H9 (cell line): Measurements from ENCODE around the gene BMP8A. TPM values are rescaled to one million over a fixed set of nuclear protein-coding genes. Genes with fewer than 3 reads are reported as not detected.

Source experiments
- DNase-seq: peaks from one replicate; pipeline ENCODE4 v3.0.0-alpha.2; 2017
- H2AFZ ChIP-seq: one replicate; pipeline ENCODE4 v1.6.1; 2013; ENCODE audit warnings: mild to moderate bottlenecking, low read length, control low read depth, moderate library complexity
- H2AK5ac ChIP-seq: 2 replicates; pipeline ENCODE4 v1.6.1; 2013; ENCODE audit warnings: low read length, control low read depth, mixed read lengths; ENCODE audit not compliant: insufficient read length
- H2BK120ac ChIP-seq: one replicate; pipeline ENCODE4 v1.6.1; 2013; ENCODE audit warnings: low read depth, mild to moderate bottlenecking, low read length, control low read depth, inconsistent platforms; ENCODE audit not compliant: poor library complexity, severe bottlenecking
- H2BK12ac ChIP-seq: 2 replicates; pipeline ENCODE4 v1.6.1; 2013; ENCODE audit warnings: low read length, control low read depth, mixed read lengths, low read depth; ENCODE audit not compliant: insufficient read length
- H2BK15ac ChIP-seq: 2 replicates; pipeline ENCODE4 v1.6.1; 2013; ENCODE audit warnings: low read depth, low read length, control low read depth
- H2BK20ac ChIP-seq: one replicate; pipeline ENCODE4 v1.6.1; 2013; ENCODE audit warnings: low read depth, mild to moderate bottlenecking, low read length, control low read depth, inconsistent platforms; ENCODE audit not compliant: poor library complexity, severe bottlenecking
- H2BK5ac ChIP-seq: 2 replicates; pipeline ENCODE4 v1.6.1; 2013; ENCODE audit warnings: low read length, control low read depth, mixed read lengths; ENCODE audit not compliant: insufficient read length
- H3K14ac ChIP-seq: 2 replicates; pipeline ENCODE4 v1.6.1; 2013; ENCODE audit warnings: low read length, control low read depth; ENCODE audit not compliant: insufficient read depth
- H3K18ac ChIP-seq: 2 replicates; pipeline ENCODE4 v1.6.1; 2013; ENCODE audit warnings: low read depth, mild to moderate bottlenecking, mixed read lengths, low read length, control low read depth; ENCODE audit not compliant: insufficient read length
- H3K23ac ChIP-seq: 2 replicates; pipeline ENCODE4 v1.6.1; 2013; ENCODE audit warnings: low read length, control low read depth, mixed read lengths, low read depth; ENCODE audit not compliant: insufficient read length
- H3K23me2 ChIP-seq: 2 replicates; pipeline ENCODE4 v1.6.1; 2013; ENCODE audit warnings: low read depth, mild to moderate bottlenecking, mixed read lengths, low read length, control low read depth; ENCODE audit not compliant: insufficient read length, poor library complexity, severe bottlenecking
- H3K27ac ChIP-seq: 2 replicates; pipeline ENCODE4 v1.5.1; 2013; ENCODE audit warnings: low read length, control low read depth, mixed read lengths, low read depth; ENCODE audit not compliant: insufficient read length
- H3K27me3 ChIP-seq: 2 replicates; pipeline ENCODE4 v1.6.1; 2013; ENCODE audit warnings: low read length, control low read depth, inconsistent platforms; ENCODE audit not compliant: insufficient read depth
- H3K4ac ChIP-seq: 2 replicates; pipeline ENCODE4 v1.6.1; 2013; ENCODE audit warnings: low read depth, mild to moderate bottlenecking, control low read depth, inconsistent platforms, low read length, moderate library complexity
- H3K4me1 ChIP-seq: 2 replicates; pipeline ENCODE4 v1.6.1; 2013; ENCODE audit warnings: low read length, control low read depth, inconsistent platforms; ENCODE audit not compliant: insufficient read depth
- H3K4me2 ChIP-seq: 2 replicates; pipeline ENCODE4 v1.6.1; 2013; ENCODE audit warnings: low read length, control low read depth, mixed read lengths; ENCODE audit not compliant: insufficient read length, insufficient read depth
- H3K56ac ChIP-seq: 2 replicates; pipeline ENCODE4 v1.6.1; 2013; ENCODE audit warnings: low read depth, mild to moderate bottlenecking, mixed read lengths, low read length, control low read depth; ENCODE audit not compliant: insufficient read length
- H3K79me1 ChIP-seq: 2 replicates; pipeline ENCODE4 v1.6.1; 2013; ENCODE audit warnings: low read depth, mild to moderate bottlenecking, moderate library complexity, low read length, control low read depth, inconsistent platforms; ENCODE audit not compliant: insufficient read depth, poor library complexity, severe bottlenecking
- H3K79me2 ChIP-seq: 2 replicates; pipeline ENCODE4 v1.6.1; 2013; ENCODE audit warnings: low read length, control low read depth, inconsistent platforms; ENCODE audit not compliant: insufficient read depth
- H3K9ac ChIP-seq: 2 replicates; pipeline ENCODE4 v1.6.1; 2013; ENCODE audit warnings: low read length, control low read depth, mixed read lengths; ENCODE audit not compliant: insufficient read length; ENCODE audit errors: extremely low read depth
- H3K9me3 ChIP-seq: one replicate; pipeline ENCODE4 v1.6.1; 2013; ENCODE audit warnings: low read depth, low read length, inconsistent platforms; ENCODE audit not compliant: control insufficient read depth
- H3T11ph ChIP-seq: one replicate; pipeline ENCODE4 v1.6.1; 2013; ENCODE audit warnings: mild to moderate bottlenecking, low read length, control low read depth, inconsistent platforms
- H4K20me1 ChIP-seq: one replicate; pipeline ENCODE4 v1.6.1; 2013; ENCODE audit not compliant: control insufficient read depth, insufficient read length, insufficient read depth
- H4K5ac ChIP-seq: 2 replicates; pipeline ENCODE4 v1.6.1; 2013; ENCODE audit warnings: low read depth, mild to moderate bottlenecking, mixed read lengths, low read length, control low read depth; ENCODE audit not compliant: insufficient read length
- H4K8ac ChIP-seq: replicated peaks from 2 replicates; pipeline ENCODE4 v1.6.1; 2013; ENCODE audit warnings: low read length, control low read depth, mixed read lengths, low read depth; ENCODE audit not compliant: insufficient read length
- H4K91ac ChIP-seq: 2 replicates; pipeline ENCODE4 v1.6.1; 2013; ENCODE audit warnings: low read depth, mild to moderate bottlenecking, moderate library complexity, mixed read lengths, low read length, control low read depth; ENCODE audit not compliant: insufficient read length
- H3K27ac Mint-ChIP-seq, 3 experiments: 2 replicates in 2 of 3; 3 replicates in 1 of 3; pipeline ENCODE4 v1.8.0; 2020 to 2021; ENCODE audit warnings: mixed read lengths in 3 of 3, mild to moderate bottlenecking in 1 of 3, moderate library complexity in 1 of 3
- H3K27me3 Mint-ChIP-seq: 2 replicates; pipeline ENCODE4 v1.8.0; 2021; ENCODE audit warnings: low read depth, mild to moderate bottlenecking, moderate library complexity, mixed read lengths
- H3K36me3 Mint-ChIP-seq, 3 experiments: 2 replicates in 2 of 3; 3 replicates in 1 of 3; pipeline ENCODE4 v1.8.0; 2020 to 2021; ENCODE audit warnings: low read depth in 3 of 3, mixed read lengths in 3 of 3; ENCODE audit not compliant: insufficient read depth in 1 of 3
- H3K4me1 Mint-ChIP-seq, 2 experiments: 2 replicates each; pipeline ENCODE4 v1.8.0; 2020; ENCODE audit warnings: mixed read lengths in 2 of 2
- H3K4me3 Mint-ChIP-seq, 2 experiments: 2 replicates in 1 of 2; 3 replicates in 1 of 2; pipeline ENCODE4 v1.8.0; 2020 to 2021; ENCODE audit warnings: mild to moderate bottlenecking in 2 of 2, mixed read lengths in 2 of 2, moderate library complexity in 1 of 2
- H3K9me3 Mint-ChIP-seq, 2 experiments: 2 replicates in 1 of 2; 3 replicates in 1 of 2; pipeline ENCODE4 v1.8.0; 2020; ENCODE audit warnings: mild to moderate bottlenecking in 2 of 2, mixed read lengths in 2 of 2, moderate library complexity in 1 of 2
- WGBS: extraction: QIAGEN DNeasy Blood & Tissue Kit; methylation state at CpG from one replicate; pipeline ENCODE4 v1.1.7; 2013; ENCODE audit warnings: missing lambda C conversion rate, low lambda C conversion rate, mixed read lengths; ENCODE audit not compliant: insufficient read length; ENCODE audit errors: extremely low coverage; 5-methylcytosine and 5-hydroxymethylcytosine counted together
- total RNA-seq: library from RNA; stranded (reverse); gene quantifications from 2 replicates; pipeline ENCODE4 v1.2.1, GENCODE V29; 2021
- TF ChIP-seq, protein P1 (sequence below): fragments of 200-600 bp; sonication (generic); conservative IDR thresholded peaks from 3 replicates; pipeline ENCODE4 v1.8.0; 2021; ENCODE audit warnings: antibody characterized with exemption, mild to moderate bottlenecking

The BMP8A gene
- total RNA-seq, 1 experiment from 2014 or later: 0.52 TPM

- Histone ChIP-seq H4K20me1 (no peaks in the 10 kb centered on the region), H2AK5ac (no peak overlapping the region), H4K91ac (no peak overlapping the region), H3K9me3 (no peaks in the 10 kb centered on the region), H3K4me2 (no peak overlapping the region), H2BK120ac (no peak overlapping the region), H3K9ac (no peak overlapping the region), H3K4me1 (no peaks in the 10 kb centered on the region), H3K27ac (no peak overlapping the region), H2BK12ac (no peak overlapping the region), H3K4ac (no peak overlapping the region), H3K79me2 (no peaks in the 10 kb centered on the region), H4K8ac (no peak overlapping the region), H3T11ph (no peak overlapping the region), H3K18ac (no peak overlapping the region), H2BK15ac (no peak overlapping the region), H3K14ac (no peak overlapping the region), H4K5ac (no peak overlapping the region), H3K79me1 (no peaks in the 10 kb centered on the region), H3K56ac (no peak overlapping the region), H3K27me3 (no peaks in the 10 kb centered on the region), H3K23me2 (no peaks in the 10 kb centered on the region), H2BK5ac (no peak overlapping the region), H2BK20ac (no peak overlapping the region), H2AFZ (no peak overlapping the region), H3K23ac (no peak overlapping the region)
- TF ChIP-seq, protein P1, sequence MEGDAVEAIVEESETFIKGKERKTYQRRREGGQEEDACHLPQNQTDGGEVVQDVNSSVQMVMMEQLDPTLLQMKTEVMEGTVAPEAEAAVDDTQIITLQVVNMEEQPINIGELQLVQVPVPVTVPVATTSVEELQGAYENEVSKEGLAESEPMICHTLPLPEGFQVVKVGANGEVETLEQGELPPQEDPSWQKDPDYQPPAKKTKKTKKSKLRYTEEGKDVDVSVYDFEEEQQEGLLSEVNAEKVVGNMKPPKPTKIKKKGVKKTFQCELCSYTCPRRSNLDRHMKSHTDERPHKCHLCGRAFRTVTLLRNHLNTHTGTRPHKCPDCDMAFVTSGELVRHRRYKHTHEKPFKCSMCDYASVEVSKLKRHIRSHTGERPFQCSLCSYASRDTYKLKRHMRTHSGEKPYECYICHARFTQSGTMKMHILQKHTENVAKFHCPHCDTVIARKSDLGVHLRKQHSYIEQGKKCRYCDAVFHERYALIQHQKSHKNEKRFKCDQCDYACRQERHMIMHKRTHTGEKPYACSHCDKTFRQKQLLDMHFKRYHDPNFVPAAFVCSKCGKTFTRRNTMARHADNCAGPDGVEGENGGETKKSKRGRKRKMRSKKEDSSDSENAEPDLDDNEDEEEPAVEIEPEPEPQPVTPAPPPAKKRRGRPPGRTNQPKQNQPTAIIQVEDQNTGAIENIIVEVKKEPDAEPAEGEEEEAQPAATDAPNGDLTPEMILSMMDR: no peak
- Mint-ChIP-seq H3K9me3 (no peaks in the 10 kb centered on the region), H3K36me3 (peaks cover 0 to 41% (median 18%) of the 10 kb centered on the region in 3 experiments; a peak in 5 of 7 replicates), H3K4me1 (no peaks in the 10 kb centered on the region), H3K27me3 (no peaks in the 10 kb centered on the region), H3K4me3 (no peak overlapping the region), H3K27ac (no peak overlapping the region)
- no peak for DNase-seq
- no CpG with 5 or more reads among the region's 9 CpGs for WGBS
These were observed 54.1 kb downstream of the BMP8A start for GRCh38 chr1:39545531-39545930.
